GM19193 (cell line): ENCODE data around the gene SCNN1A.

ENCODE experiments used
- POLR2A ChIP-seq: IDR thresholded peaks from 4 replicates; pipeline ENCODE4 v1.6.1; 2011; ENCODE audit not compliant: insufficient read depth, insufficient read length; ENCODE audit errors: extremely low read depth

SCNN1A gene

DNA sequence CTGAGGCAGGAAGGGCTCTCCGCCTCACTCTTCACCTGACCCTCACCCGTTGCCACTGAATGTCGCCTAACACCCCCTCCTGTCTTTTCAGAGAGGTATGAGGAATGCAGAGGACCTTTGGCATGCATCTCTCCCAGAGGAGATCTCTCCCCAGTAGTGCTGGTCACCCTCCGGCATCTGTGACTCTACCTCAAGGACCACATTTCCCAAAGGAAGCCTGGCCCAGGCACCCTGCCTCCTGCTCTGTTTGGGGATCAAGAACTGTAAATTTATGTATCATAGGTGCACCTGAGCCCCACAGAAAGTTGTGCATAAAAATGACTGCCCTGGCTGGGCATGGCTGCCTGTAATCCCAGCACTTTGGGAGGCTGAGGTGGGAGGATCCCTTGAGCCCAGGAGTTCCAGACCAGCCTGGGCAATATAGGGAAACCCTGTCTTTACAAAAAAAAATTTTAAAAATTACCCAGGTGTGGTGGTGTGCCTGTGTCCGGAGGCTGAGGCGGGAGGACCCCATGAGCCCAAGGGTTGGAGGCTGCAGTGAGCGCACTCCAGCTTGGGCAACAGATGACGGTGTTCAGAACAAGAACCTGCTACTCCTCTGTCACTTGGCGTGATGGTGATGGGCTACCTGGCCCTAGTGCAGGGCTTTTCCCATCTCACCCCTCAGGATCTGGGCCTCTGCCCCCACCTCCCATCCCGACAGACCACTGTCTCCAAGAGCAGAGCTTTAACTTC, 47.2 kb downstream of the SCNN1A start:
- no peak for TF ChIP-seq POLR2A

DNA sequence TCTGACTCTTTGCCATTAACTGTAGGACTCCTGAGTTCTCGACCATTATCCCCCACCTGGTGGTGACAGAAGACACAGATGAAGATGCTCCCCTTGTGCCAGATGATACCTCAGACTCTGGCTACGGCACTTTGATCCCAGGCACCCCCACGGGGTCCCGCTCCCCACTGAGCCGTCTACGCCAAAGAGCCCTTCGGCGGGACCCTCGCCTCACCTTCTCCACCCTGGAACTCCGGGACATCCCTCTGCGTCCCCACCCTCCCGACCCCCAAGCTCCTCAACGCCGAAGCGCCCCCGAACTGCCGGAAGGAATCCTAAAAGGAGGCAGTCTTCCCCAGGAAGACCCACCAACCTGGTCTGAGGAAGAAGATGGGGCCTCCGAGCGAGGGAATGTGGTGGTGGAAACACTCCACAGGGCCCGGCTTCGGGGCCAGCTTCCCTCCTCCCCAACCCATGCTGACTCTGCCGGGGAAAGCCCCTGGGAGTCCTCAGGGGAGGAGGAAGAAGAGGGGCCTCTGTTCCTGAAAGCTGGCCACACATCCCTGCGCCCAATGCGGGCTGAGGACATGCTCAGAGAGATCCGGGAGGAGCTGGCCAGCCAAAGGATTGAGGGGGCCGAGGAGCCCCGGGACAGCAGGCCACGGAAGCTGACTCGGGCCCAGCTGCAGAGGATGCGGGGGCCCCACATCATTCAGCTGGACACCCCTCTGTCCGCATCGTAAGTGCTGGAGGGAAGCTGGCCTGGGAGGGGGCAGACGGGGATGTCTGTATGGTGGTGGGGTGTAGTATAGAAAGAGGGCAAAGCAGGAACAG, 47.9 kb downstream of the SCNN1A start:
- no peak for TF ChIP-seq POLR2A

DNA sequence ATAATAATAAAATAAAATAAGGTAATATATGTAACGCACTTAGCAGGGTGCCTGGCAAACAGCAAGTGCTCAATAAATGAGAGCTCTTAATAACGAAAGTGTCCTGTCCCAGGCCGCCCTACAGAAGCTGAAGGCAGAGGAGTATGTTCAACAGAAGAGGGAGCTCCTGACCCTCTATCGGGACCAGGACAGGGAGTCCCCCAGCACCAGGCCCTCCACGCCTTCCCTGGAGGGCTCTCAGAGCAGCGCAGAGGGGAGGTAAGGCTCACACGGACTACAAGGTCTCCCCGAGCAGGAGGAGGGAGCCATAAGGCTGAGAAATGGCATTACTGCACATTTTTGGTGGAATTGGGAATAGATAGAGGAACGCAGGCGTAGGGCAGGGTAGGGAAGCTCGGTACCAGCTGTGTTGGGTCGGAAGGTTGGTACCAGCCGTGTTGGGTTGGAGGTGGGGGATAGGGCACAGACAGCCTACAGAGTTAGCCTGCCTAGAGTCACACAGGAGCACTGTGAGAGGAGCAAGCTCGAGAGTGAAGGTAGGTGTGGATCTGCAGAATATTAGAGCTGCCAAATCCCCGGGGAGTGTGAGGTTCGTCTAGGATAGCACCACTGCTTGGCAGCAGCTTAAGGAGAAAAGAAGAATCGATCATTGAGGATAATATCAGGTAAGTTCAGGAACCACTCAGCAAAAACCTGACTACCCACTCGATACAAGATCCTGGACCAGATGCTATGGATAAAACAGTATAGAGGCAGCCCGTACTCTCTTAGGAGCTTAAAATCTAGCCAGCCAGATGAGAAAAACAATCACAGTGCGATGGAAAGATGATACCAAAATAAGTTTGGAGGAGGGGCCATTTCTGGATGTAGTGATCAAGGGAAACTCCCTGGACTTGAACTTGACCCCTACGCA, 48.8 kb downstream of the SCNN1A start:
- no peak for TF ChIP-seq POLR2A

DNA sequence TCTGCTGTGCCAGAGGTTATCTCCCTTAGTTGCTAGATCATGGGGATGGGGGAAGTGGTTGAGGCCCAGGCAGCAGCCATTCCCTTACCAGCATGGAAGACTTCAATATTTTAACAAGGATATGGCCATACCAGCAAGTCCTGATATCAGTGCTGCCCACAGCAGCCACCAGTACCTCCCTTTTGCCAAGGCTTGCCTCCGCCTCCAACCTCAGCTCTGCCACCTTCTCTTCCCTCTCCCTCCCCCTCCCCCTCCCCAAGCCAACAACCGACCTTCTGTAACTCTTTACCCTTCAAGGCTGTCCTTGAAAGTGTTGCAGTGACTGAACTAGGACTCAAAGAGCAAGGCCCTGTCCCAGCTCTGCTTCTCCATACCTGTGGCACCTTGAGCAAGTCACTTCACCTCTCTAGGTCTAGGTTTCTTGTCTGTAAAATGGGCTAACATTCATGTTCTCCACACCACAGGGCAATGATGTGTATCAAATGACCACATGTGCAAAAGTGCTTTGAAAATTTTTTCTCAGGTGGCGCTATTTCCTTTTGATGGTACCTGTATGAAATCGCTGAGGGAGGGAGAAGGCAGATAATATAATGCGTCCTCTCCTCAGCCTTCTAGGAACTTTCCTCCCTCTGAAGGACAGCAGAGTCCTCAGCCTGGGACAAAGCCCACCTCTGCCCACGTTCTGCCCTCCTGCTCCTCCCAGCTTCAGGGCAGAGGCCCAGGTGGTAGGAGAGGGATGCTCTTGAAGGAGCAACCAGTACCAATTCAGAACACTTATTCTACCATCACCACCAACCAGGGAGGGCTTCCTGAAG, 50.2 kb downstream of the SCNN1A start:
- TF ChIP-seq POLR2A: no peak

DNA sequence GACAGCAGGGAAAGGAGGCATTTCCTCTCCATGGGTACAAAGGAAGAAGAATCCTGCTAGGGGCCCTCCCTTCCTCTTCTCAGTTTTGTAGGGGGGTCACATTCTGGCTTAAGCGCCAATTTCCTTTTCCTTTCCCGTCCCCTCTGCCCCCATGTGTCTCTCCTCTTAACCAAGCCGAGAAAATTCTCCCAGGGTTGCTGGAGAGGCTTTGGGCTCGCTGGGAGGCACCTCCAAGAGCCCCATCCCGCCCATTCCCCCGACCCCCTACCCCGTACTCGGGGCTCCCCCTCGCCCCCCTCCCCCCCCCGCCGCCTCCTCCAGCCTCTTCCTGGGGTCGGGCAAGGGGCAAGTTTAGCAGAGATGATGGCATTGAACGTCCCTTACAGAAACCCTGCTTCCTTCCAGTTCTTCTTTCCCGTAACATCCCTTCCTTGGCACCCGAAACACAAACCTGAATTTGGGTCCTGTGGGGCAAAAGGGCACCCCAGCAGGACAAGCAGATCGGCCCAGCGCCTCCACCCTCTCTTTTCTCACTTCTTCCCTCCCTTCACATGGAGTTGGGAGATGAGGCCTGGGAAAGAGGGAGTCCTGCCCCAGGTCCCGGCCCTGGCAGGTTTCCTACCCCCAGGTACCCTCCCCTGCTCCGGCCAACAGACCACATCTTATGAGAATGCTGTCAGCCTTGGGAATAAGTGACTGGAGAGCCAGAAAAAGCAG, 51.2 kb downstream of the SCNN1A start:
- TF ChIP-seq POLR2A: no peak

DNA sequence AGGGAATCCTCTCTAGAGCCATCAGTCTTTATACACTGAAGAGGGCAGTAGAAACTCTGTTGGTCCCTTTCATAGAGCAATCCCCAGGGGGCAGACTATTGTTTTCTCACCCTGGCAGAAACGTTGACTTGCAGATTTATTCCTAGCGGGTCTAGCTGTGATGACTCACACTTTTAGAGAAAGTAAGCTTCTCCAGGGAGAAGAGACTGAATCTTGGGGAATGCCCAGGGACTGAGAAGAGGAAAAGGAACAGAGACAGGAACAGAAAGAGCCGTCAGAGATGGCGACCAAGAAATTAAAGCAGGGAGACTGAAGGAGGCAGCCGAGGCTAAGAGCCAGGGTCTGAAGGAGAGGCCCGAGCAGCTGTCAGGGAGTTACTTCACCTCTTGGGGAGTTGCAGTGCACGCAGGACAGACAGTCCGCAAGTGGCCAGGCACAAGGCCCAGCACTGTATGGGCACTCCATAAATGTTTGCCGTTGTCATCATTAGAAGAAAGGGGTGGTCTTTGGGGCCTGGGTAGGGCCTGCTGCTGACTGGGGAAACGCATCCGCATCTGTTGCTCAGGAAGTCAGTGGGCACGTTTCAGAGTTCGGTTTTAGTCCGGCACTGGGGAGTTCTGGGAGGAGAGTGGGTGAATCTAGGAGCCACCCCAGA, 51.9 kb downstream of the SCNN1A start:
- no peak for TF ChIP-seq POLR2A

DNA sequence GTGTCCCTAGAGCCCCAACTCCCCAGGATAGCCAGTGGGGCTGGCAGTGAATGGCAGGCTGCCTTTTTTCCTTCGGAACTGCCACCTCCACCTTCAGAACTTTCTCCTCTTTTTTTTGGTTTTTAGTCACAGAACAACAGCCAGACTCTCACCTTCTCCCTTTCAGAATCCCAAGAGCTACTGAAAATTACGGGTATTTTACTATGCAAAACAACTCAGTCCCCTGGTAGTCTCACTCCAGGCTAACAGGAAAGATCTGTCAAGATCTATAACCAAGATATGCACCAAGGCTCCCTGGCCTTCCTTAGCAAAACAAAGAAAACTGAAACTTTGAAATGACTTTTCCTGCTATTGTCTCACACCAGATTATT, 52.4 kb downstream of the SCNN1A start:
- no peak for TF ChIP-seq POLR2A

DNA sequence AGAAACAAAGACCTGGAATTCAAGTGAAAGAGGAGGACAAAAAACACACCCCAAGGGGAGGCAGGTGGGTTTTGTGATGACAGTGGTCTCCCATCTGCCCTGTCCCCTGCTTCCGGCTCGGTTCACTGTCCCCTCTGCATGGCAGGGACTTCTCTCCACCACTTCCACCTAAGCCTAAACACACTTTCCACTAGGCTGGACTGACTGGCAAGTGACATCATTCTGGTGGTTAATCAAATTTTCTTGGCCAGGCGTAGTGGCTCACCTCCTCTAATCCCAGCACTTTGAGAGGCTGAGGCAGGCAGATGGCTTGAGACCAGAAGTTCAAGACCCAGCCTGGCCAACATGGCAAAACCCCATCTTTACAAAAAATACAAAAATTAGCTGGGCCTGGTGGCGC, 53.0 kb downstream of the SCNN1A start:
- TF ChIP-seq POLR2A: no peak

DNA sequence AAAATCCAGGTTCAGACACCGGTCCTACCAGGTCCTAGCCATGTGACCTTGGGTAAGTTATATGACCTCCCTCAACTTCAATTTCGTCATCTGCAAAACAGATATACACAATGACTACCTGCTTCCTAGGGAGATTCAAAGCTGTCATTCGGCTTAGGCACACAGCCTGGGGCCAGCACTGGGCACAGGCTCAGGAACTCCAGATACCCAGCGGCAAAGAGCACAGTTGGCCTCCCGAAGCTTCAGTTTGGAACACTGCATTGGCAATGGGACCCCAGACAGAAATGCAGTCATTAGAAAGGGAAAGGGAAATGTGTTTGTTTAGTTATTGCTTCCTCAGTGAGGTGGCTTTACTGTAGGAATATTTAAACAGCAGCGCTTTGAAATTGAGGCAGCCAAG, 53.5 kb downstream of the SCNN1A start:
- TF ChIP-seq POLR2A: no peak

DNA sequence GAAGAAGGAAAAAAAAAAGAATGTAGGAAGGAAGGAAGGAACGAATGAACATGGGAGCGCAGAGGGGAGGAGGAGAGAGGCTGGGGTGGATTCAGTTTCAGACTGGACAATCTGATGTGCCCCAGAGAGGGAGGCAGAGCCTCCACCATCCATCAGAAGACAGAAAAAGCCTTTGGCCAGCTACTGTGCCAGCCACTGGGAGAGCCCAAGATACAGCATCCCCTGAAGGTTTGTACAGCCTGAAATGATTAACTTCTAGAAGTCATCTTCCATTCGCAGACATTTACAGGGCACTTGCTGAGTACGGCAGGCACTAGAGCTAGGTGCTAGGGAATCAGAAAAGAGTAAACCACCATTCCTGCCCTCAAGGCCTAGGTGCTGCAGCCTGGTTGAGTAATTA, 55.9 kb downstream of the SCNN1A start:
- no peak for TF ChIP-seq POLR2A

DNA sequence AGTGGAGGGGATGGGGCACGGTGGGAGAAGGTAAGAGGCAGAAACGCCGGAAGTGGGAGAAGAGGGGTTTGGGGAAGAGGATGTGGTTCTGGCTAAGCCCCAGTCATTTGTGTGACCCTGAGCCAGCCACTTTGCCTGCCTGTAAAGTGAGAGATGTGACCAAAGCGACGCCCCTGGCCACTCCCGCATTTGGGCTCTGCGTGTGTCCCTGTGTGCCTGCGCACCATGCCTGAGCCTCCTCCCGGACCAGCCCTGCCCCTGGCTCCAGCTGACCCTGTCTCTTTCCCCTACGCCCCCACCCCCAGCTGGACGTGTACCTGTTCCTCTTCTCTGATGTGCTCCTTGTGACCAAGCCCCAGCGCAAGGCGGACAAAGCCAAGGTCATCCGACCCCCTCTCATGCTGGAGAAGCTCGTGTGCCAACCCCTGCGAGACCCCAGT, 56.9 kb downstream of the SCNN1A start:
- TF ChIP-seq POLR2A: no peak

DNA sequence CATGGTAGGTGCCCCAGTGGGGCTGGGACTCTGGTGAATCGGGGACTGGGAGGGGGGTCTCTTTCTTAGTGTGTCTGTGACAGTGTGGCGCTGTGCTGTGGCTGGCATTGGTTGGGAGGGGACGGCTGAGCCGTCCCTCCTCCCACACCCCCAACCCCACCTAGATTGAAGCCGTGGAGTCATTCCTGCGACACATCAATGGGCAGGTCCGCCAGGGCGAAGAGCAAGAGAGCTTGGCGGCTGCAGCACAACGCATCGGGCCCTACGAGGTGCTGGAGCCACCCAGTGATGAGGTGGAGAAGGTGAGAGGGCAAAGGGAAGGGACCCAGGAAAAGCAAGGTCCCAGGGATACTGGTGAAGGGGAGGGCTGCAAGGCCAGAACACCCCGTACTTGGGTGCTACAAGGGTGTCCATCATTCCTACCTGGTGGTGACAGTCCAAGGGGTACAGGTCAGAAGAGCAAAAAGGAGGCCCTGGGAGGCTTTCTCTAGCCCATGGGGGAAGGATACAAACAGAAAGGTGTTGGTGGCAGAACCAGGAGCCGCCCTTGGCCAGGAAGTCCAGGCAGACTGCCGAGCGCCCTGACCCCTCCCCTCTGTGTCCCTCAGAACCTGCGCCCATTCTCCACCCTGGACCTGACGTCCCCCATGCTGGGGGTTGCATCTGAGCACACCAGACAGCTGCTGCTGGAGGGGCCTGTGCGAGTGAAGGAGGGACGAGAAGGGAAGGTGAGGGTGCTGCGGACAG, 57.5 kb downstream of the SCNN1A start:
- TF ChIP-seq POLR2A: no peak
